GM03348 (cell line): Measurements from ENCODE around the gene COL4A2.

Experiments
- DNase-seq: peaks from one replicate; pipeline ENCODE4 v3.0.0; 2012; ENCODE audit warnings: low spot score

Gene COL4A2

DNA sequence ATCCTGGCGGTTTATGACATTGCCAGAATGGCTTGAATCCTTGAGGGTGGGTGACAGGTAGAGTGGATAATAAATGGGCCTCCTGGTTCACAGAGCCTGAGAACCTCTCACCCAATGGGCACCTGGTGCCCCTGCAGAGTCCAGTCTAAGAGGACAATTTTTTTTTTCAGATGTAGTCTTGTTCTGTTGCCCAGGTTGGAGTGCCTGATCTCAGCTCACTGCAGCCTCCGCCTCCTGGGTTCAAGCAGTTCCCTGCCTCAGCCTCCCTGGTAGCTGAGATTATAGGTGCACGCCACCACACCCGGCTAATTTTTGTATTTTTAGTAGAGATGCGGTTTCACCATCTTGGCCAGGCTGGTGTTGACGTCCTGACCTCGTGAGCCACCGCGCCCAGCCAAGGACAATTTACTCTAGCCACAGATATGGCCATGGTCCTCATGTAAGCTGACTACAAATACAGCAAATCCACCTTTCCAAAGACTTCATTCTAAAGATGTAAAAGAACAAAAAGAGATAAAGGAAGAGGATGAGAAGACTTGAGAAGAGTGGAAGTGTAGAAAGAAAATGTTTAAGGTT, 33.0 kb downstream of the COL4A2 start:
- no peak for DNase-seq

DNA sequence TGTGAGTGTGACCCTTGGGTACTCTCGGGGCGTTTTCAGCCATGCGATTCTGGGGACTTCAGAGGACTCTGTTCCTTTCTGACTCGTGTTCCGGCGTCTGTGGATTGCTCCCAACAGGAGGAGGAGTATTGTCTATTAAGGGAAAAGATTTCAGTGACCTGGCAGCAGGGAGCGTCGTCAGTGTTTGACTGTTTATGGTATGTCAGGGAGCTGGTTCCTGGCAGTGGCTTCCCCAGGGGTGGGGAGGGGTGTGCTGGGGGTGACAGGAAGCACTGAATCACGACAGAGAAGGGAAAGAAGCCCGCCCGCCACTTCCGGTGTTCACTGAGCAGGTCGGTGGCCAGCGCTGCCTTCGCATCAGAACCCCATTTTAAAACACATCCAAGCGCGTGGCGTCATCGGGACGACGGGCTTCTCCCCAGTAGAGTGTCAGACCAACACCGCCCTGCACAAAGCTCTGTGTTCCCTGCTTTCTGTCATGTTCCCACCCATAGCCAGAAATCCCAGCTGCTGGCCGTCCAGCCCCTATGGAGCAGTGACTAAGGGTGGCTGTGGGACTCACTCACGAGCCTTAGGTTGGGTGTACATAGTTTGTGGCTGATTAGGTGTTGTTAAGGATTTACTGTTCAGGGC, 33.8 kb downstream of the COL4A2 start:
- DNase-seq: no peak

DNA sequence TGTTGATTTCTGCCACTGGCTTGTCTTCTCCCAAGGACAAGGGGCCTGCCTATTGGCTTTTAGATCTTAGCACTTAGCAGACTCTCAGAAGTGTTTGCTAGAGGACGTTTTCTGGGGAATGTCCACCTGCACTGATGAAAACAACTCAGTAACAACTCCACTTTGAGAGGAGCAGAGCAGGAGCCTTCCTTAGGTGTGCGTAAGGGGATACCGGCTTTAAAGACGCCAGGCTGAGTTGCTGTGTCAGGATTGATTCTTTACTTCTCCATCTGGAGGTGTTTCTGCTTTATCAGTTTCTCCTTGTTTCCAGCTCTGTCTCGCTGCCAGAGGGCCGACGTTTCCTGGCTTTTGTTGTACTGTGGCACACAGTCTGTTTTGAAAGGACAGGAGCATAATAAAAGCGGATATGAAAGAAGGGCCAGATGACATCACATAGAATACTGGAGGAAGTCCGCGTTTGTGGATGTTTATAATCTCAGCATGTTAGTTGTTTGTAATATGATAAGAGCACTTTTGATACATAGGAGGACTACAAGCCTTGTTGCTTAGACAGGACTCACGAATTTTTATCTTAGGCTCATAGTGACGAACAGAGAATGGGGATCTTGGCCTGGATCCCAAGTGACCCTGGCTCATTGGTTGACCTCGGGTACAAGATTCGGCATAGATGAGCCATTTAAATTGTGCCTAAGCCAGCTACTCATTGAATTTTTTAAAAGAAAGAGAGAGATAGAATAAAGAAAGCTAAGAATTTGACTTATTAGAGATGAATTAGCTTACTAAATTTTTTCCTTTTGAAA, 34.6 kb downstream of the COL4A2 start:
- DNase-seq: no peak

DNA sequence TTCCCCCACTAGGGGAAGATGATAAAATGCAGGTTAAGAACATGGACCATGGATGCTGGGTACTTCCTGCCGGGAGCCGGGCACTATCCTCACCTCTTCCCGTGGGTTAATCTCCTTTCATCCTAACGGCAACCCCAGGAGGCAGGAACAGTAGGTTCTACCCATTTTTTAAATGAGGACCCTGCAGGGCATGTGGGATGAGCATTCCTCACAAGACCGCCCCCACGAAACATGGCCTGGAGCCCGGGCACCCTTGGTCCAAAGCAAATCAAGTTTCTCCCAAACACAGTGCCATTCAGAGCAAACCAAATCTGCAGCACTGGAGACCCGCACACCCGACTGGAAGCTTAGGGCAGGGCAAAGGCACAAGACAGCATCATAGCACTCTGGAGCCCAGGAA, 35.4 kb downstream of the COL4A2 start:
- no peak for DNase-seq

DNA sequence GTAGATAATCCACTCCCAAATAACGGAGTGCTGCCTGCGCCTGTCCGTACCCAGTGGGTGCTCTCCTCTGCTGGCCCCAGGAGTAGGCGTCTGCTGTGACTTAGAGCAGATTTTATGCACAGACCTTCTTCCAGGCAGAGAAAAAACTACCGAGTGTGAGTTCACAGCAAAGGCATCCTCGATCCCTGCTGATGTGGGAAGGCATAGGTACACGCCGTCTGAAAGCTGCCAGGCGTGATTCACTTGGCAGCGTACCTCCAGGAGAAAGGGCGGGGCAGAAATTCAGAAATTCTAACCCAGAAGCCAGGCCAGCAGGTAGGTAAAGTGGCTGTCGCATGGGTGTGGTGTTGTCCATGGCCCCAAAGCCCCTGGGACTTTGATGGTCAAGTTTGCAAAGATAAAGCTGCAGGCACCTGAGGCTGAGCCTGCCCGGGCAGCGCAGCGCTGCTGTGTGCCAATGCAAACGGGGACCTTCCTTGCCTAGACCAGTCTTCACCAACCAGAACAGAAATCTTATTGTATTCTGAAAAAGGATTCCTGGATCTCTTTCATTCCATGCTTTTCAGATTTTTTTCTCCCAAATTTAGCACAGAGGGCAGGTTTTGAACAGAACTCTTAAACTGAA, 36.3 kb downstream of the COL4A2 start:
- no peak for DNase-seq

DNA sequence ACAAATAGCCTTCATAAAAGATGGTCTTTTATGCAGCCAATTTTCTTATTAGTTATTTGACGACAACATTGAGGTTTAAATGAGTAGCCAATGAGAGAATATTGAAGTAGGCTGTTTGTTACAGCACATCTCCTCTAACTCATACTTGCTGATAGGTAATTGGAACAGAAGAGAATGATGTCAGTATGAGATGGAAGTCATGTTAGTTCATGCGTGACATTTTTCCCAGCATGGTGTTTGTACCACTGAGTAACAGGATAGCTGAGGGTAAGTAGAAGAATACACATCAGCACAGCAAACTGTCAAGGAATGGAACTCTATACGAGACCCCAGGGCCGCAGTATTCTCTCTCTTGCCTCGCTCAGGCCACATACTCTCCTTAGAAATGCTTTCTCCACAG, 37.2 kb downstream of the COL4A2 start:
- DNase-seq: no peak

DNA sequence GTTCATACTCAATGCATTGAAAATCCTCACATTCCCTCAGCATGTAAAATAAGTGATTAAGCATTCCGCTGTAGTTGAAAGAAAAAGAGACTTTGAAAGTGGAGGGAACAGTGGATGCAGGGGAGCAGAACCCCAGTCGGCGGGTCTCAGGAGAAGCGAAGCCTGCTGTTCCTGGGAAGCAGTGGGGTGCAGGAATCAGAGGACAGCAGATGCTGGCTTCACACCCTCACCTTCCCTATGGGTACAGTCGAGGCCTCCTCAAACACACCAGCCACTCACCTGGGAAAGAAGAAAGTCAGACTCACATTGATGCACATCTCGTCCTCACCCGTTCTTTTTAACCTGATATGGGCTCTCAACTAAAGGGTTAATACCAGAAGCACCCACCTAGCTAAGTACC, 38.2 kb downstream of the COL4A2 start:
- DNase-seq: no peak

DNA sequence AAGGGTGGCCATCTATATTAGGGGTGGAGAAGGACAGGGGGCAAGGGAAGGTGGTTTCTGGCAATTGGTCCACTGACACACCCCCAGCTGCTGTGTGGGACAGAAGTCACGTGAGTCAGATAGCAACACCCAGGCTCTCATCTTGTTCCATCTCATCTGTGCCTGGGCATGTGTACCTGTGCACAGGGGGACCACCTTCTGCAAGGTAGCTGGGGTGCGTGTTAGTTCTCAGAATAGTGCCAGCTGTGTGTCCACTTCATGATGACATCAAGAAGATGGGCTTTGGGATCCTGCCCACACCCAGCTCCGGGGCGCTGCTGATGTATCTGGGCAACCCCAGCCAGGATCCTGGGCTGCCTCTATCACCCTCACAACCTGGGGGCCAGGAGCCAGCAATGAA, 38.6 kb downstream of the COL4A2 start:
- no peak for DNase-seq

DNA sequence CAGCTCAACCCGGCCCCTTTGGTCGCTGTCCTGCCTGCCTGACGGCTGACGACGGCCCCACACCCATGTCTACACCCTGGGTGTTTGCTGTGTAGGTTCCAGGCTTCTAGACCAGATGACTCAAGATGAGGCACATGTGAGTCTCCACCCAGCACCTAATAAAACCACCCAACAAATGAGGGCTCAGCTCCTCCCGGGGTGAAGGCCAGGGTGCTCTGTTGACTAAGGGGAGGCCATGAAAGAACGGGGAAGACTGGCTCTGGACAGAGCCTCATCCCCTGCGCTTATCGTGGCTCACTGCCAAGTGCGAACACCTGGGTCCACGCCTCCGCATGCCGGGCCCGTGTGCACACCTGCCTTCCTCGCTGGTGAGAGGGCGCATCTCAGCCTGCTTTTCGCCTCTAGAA, 39.6 kb downstream of the COL4A2 start:
- DNase-seq: no peak

DNA sequence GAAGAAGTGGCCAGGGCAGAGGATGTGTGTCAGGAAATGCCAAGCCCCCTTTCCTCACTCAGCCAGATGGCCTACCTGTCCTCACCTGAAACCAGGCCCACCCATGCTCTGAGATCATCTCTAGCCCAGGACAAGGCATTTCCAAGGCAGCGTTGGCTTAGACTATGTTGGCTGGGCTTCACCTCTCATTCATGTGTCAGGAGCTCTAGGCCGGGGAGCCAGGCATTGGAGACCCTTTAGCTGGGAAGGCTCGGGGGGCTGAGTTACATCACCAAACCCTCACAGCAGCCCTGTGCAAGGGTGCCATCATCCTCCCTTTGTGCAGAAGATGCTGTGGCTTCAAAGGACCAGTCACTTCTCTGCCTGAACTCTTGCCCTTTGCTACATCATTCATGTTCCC, 40.0 kb downstream of the COL4A2 start:
- no peak for DNase-seq

DNA sequence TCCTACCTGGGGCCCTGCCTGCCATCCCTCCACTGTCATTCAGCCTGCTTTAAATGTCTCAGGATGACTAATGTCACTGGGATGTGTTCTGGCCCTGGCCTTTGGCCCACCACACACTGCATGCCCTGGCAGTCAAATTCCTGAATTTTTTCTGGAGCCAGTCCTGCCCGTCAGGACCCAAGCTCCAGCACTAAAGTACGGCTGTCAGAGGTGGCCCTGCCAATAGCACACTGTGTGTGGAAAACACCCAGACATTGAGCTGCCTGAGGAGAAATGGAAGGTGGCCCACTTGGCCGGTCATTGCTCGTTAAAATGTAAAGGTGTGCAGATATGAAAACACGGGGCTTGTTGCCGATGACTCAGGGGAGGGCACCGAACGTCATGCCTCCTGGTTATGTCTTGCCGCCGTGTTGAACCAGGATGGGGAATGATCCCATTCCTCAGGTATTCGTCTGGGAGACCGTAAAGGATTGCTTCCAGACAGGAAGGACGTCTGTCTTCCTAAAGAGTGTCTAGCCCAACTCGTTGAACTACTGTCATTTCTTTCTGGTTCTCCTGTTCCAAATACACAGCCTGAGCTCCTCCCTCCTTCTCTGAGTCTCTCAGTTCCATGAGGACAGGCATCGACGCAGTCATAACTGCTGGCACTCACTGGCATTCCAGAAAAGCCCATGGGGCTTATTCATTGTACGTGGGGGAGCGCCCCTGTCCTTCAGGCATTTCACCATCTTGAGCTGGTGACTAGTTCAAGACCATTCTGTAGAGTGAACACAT, 40.6 kb downstream of the COL4A2 start:
- peak; percentile 88 for DNase-seq

DNA sequence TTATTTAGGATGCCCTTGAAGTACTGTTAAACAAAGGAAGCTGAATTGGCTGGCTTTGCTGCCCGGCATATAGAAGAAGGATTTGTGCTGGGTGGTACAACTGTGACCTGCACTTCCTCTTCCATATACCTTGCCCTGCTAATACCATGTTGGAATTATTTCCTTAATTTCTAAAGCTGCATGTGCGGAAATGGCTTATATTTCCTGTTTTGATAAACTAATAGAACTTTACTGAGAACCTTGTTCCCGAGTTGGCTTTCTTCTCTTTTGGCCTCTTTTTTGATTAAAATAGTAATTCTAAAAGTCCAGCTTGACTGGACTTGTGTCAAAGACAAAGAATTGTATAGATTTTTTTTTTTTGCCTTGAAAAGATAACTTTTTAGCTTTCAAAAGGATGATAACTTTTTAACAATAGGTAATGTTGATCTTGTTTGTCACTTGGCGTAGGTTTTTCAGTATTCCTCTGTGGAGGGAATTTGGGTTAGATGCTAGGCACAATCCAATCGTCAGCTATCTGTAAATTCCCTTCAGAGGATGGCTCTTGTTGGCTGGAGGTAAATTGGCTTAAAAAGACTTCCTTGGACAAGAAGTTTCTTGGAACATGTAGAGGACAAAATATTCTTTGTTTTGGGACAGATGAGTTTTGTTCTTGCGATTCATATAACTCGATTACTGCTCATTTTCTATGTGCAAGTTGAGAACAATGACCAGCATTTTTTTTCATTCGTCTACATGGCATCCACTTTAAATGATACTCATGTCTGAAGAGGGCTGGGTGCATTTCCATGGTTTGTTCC, 41.4 kb downstream of the COL4A2 start:
- no peak for DNase-seq

DNA sequence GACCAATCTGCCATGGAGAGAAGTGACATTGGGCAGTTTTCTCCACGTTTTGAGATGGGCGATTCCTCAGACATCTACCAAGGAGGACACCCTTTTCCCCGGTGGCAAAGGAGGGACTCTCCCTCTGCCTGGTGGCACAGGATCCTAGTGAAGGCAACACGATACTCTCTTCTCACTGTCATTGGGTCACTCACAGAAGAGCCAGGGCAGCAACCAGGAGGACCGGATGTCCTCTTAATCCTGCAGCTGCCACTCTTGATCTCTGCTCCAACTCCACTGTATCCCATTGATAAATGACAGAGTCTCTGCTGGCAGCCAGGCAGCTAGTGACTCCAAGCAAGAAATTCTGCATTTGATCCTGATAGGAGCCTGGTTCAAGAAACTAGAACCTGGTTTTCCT, 42.2 kb downstream of the COL4A2 start:
- no peak for DNase-seq

DNA sequence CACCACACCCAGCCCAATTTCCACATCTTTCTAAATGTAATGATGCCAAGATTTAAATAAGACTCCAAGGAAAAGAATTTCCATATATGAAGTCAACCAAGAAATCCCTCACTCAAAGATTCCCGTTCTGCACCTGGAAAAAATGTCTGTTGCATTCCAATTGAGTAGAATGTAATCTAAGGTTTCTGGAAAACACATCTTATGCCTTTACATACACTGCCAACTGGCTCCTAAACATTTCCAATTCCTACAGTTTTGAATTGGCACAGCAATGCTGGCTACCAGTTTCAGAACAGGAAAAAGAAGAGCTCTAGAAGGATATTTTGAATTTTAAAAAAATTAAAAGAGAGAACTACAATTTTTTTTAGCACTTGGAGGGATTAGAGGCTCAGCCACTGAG, 43.0 kb downstream of the COL4A2 start:
- DNase-seq: no peak

DNA sequence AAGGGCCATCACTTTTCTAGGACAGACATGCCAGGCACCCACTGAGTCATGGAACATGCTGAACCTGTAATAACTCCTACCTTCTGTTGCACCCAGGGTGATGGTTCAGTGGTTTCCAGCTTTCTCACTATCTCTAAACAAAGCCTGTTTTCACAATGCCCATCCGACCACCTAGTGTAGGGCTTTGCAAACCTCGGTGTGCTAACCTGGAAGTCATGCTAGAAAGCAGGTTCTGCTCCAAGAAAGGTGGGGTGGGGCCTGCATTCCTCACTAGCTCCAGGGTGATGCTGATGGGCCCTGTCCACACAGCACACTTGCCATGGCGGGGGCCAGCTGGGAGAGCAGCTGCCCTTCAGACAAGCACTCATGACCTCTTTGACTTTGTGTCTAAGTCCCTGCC, 43.4 kb downstream of the COL4A2 start:
- DNase-seq: no peak

DNA sequence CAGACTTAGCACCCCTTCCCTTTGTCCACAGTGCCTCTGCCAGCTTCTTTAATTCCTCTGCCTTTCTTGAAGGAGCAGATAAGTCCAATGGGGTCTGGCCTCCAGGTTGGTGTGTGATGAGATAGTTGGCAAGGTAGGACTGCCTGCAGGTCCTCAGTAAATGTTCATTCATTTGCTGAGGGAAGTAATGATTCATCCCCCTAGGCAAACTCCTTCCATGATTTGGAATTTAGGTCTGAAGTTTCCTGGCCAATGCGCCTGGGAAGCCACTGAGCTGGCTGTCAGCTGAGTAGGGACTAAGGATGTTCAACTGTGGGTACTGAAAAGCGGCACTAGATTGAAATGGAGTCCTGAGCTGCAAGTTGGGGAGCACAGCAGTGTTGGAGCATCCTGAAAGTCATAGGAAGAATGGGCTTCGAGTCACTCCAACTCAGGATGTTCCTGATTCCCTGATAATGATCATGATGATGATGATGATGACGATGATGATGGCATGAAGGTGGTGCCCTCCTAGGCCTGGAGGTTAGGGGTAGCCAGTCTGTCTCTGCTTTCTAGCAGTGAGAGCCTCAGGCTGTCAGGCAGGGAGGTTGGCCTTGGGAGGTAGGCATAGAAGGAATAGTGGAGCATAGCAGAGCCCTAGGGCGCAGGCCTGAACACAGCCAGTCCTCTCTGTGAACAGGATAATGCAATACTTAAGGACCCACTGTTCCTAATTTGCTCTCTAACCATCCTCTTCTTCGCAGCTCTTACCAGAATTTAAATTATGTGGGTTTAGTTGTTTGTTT, 44.7 kb downstream of the COL4A2 start:
- DNase-seq: no peak

DNA sequence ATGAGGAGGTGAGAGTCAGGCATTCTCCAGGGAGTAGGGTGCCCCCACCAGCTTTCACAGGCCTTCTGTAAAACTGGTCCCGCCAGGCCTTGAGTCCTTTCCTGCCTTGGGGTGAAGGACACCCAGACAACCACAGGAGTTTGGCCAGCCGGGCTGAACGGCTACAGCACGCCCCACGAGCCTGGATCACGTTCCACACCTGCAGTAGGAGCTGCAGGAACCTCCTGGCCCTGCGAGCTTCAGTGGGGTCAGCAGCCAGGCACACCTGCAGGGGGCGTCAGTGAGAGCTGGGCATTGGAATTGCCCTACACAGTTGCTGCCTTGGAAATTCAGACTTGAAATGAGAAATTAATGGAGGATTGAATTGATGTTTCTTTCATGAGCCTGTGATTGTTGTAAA, 45.7 kb downstream of the COL4A2 start:
- DNase-seq: no peak

DNA sequence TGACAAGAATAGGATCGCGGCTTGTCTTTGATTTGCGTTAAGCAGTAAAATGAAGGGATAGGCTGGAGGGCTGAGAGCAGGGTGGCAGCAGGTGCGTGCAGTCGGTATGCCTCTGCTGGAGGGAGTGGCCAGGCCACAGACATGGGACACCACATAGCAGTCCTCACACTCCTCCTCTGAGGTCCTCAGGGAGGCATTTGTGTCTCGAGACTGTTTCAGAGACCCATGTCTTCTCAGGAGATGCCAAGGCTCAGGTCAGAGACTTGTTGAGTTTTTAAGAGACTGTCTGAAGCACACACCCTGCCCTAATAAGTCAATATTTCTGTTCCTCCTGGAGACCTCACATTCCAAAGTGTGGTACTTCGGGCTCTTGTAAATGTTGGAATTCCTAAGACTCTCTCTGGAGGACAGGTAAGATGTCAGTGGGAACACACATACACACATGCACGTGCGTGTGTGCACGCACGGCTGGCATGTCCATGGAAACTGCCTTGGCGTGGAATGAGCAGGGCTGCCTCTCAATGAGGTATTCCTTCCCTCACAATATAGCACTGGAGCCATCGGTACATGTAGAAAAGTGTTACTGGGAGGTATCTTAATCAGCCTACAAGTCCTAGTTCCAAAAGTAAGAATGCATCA, 46.4 kb downstream of the COL4A2 start:
- DNase-seq: no peak

DNA sequence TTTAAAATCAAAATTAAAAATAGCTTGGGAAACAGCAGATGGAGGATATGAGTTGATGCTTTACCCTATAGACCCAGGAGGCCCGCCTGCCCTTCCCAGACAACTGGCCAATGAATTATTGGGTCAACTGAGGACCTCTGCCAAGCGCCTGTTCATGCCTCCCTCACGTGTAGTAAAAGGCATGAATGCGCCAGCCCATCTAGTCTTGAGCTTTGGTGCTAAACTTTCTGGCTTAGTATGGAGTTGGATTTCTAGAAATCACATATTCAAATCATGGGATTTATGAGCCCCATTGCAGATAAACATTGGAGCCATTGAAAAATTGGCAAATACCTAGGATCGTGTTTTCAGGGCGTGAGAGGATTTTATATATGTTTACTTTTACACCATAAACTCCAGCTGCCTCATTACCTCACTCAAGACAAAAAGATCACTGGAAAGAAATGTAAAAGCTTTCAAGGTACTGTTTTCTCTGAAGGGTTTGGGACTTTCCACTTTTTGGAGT, 47.1 kb downstream of the COL4A2 start:
- DNase-seq: no peak
